GM12878 (cell line): ENCODE measurements around the gene MOGAT1. TPM values are rescaled to one million over a fixed set of nuclear protein-coding genes. Genes with fewer than 3 reads are reported as not detected.

Source experiments
- ATAC-seq: fragments of 200-7000 bp; cut with Tn5 transposase; 3 replicates; pipeline ENCODE4 v1.9.1; 2020; ENCODE audit warnings: mild to moderate bottlenecking, moderate library complexity
- BruUV-seq: library from RNA; stranded (reverse); fragments of 400-500 nt; replicated peaks from 2 replicates; lab custom pipeline; 2021; lab: Mats Ljungman, UMichigan
- CTCF ChIA-PET: fragments of 300-600 bp; sonication (Branson Sonifier 250); formaldehyde crosslinking; extraction: SDS; loops from one replicate; lab custom pipeline; 2021; ENCODE audit warnings: inconsistent platforms; lab: Yijun Ruan, JAX
- POLR2A ChIA-PET: fragments of 350-600 bp; formaldehyde crosslinking; extraction: SDS; loops from one replicate; lab custom pipeline; 2021; ENCODE audit warnings: inconsistent platforms; lab: Charles Lee
- RAD21 ChIA-PET: fragments of 300-600 bp; sonication (Branson Sonifier 250); formaldehyde crosslinking; loops from one replicate; lab custom pipeline; 2023; ENCODE audit warnings: antibody characterized with exemption; ENCODE audit not compliant: unreplicated experiment; lab: Charles Lee
- SMC1A ChIA-PET: fragments of 300-600 bp; sonication (Branson Sonifier 250); formaldehyde crosslinking; loops from one replicate; lab custom pipeline; 2023; ENCODE audit not compliant: unreplicated experiment, uncharacterized antibody; lab: Charles Lee
- DNase-seq: peaks from one replicate; pipeline ENCODE4 v3.0.0-alpha.2; 2011; ENCODE audit warnings: low read depth, low spot score
- FAIRE-seq: peaks from 3 replicates; lab custom pipeline; 2011; peaks lifted over from hg19 to GRCh38; lab: Jason Lieb, UNC
- H2AFZ ChIP-seq: 2 replicates; pipeline ENCODE4 v1.6.0; 2011; ENCODE audit warnings: low read depth, low read length, control low read depth; ENCODE audit not compliant: control insufficient read depth
- H3K27ac ChIP-seq: 2 replicates; pipeline ENCODE4 v1.5.1; 2011; ENCODE audit warnings: control low read depth; ENCODE audit not compliant: control insufficient read depth, insufficient read depth
- H3K27me3 ChIP-seq, 2 experiments: replicated peaks in 1 of 2; 2 replicates each; pipeline versions ENCODE4 v1.6.0 to v1.6.1; 2011; ENCODE audit warnings: low read length in 1 of 2; ENCODE audit not compliant: control insufficient read depth in 2 of 2, insufficient read depth in 2 of 2
- H3K36me3 ChIP-seq, 2 experiments: 2 replicates each; pipeline ENCODE4 v1.5.1; 2011; ENCODE audit warnings: low read length in 1 of 2; ENCODE audit not compliant: control insufficient read depth in 2 of 2, insufficient read depth in 2 of 2
- H3K4me1 ChIP-seq: 2 replicates; pipeline ENCODE4 v1.6.1; 2011; ENCODE audit warnings: mild to moderate bottlenecking, low read length, moderate library complexity, mixed read lengths; ENCODE audit not compliant: control insufficient read depth, insufficient read depth
- H3K4me2 ChIP-seq: 2 replicates; pipeline ENCODE4 v1.6.0; 2011; ENCODE audit warnings: control low read depth; ENCODE audit not compliant: control insufficient read depth, insufficient read depth
- H3K4me3 ChIP-seq: fragments of 200-600 bp; sonication (generic); 2 replicates; pipeline ENCODE4 v1.5.1; 2016
- H3K79me2 ChIP-seq: 2 replicates; pipeline ENCODE4 v1.6.0; 2011; ENCODE audit warnings: low read length; ENCODE audit not compliant: control insufficient read depth, insufficient read depth
- H3K9ac ChIP-seq: 2 replicates; pipeline ENCODE4 v1.8.0; 2011; ENCODE audit warnings: low read length, control low read depth, mixed read lengths; ENCODE audit not compliant: control insufficient read depth, insufficient read depth
- H3K9me3 ChIP-seq: replicated peaks from 3 replicates; pipeline ENCODE4 v1.5.1; 2011; ENCODE audit warnings: mild to moderate bottlenecking, low read length; ENCODE audit not compliant: control insufficient read depth, insufficient read depth
- H4K20me1 ChIP-seq: 2 replicates; pipeline ENCODE4 v1.6.0; 2011; ENCODE audit not compliant: control insufficient read depth, insufficient read depth
- HDAC2 ChIP-seq: fragments of 200-600 bp; sonication (generic); IDR thresholded peaks from 2 replicates; pipeline ENCODE4 v1.6.1; 2017
- HDAC6 ChIP-seq: fragments of 200-600 bp; sonication (generic); IDR thresholded peaks from one replicate; pipeline ENCODE4 v1.8.0; 2017; ENCODE audit warnings: antibody characterized with exemption; ENCODE audit not compliant: unreplicated experiment
- JUND ChIP-seq: IDR thresholded peaks from 2 replicates; pipeline ENCODE4 v1.6.1; 2012; ENCODE audit warnings: low read depth, mild to moderate bottlenecking, low read length, improper control_type of control experiment, moderate library complexity
- KAT2A ChIP-seq: conservative IDR thresholded peaks from 2 replicates; pipeline ENCODE4 v1.6.1; 2011; ENCODE audit warnings: low read depth, low read length; ENCODE audit not compliant: control insufficient read depth
- MYB ChIP-seq: fragments of 150-350 bp; IDR thresholded peaks from 2 replicates; pipeline ENCODE4 v1.6.1; 2014; ENCODE audit warnings: mild to moderate bottlenecking, low read depth, low read length, borderline replicate concordance
- NFYB ChIP-seq: IDR thresholded peaks from 2 replicates; pipeline ENCODE4 v1.6.1; 2011; ENCODE audit warnings: low read depth, mild to moderate bottlenecking, low read length, improper control_type of control experiment, moderate library complexity; ENCODE audit not compliant: insufficient read depth
- NR2C2 ChIP-seq: IDR thresholded peaks from 2 replicates; pipeline ENCODE4 v1.6.1; 2011; ENCODE audit warnings: borderline replicate concordance, low read depth; ENCODE audit not compliant: control insufficient read depth, insufficient read length
- PAX5 ChIP-seq: IDR thresholded peaks from 2 replicates; pipeline ENCODE4 v1.6.1; 2011; ENCODE audit warnings: low read depth, low read length, borderline replicate concordance
- RB1 ChIP-seq: fragments of 450-650 bp; formaldehyde crosslinking; IDR thresholded peaks from 2 replicates; pipeline ENCODE4 v1.6.1; 2017; ENCODE audit warnings: mild to moderate bottlenecking, borderline replicate concordance
- SMARCA5 ChIP-seq: fragments of 450-650 bp; IDR thresholded peaks from 2 replicates; pipeline ENCODE4 v1.6.1; 2017; ENCODE audit warnings: mild to moderate bottlenecking
- SRF ChIP-seq, 2 experiments: IDR thresholded peaks; 2 replicates each; pipeline ENCODE4 v1.6.1; 2011; ENCODE audit warnings: low read depth in 2 of 2, low read length in 2 of 2, mild to moderate bottlenecking in 1 of 2, moderate library complexity in 1 of 2
- TCF7 ChIP-seq: IDR thresholded peaks from 2 replicates; pipeline ENCODE4 v1.6.1; 2014; ENCODE audit warnings: antibody characterized with exemption, borderline replicate concordance
- WGBS: methylation state at CpG from one replicate; pipeline ENCODE4 v1.1.6; 2016; ENCODE audit warnings: low lambda C conversion rate; ENCODE audit not compliant: insufficient replicate concordance, insufficient coverage; ENCODE audit errors: missing lambda C conversion rate; 5-methylcytosine and 5-hydroxymethylcytosine counted together
- in situ Hi-C: fragments of 300-500 bp; cut with MboI; formaldehyde crosslinking; loops from 9 replicates; pipeline ENCODE4 v1.14.3; 2018; ENCODE audit warnings: mixed read lengths
- intact Hi-C: fragments of 100-400 bp; cut with micrococcal nuclease; formaldehyde crosslinking; loops from one replicate; pipeline ENCODE4 v1.14.2; 2022; ENCODE audit not compliant: unreplicated experiment
- polyA plus RNA-seq, 11 experiments: library from polyadenylated mRNA; depleted of rRNA in 4 of 11; unstranded in 6 of 11; stranded (reverse) in 5 of 11; fragments of >200 nt; fragmentation: Nextera tagmentation in 4 of 11; fragmentation: Illumina TruSeq in 1 of 11; extraction: Ambion mirVana in 4 of 11; extraction: Trizol in 1 of 11; gene quantifications; 1 replicate in 1 of 11; 2 replicates in 10 of 11; pipeline versions ENCODE4 v1.2.1 to v1.2.3, GENCODE V29; 2011 to 2016; ENCODE audit warnings: inconsistent platforms in 2 of 11, missing spikeins in 2 of 11, low read depth in 1 of 11
- total RNA-seq, 4 experiments: library from RNA; depleted of rRNA in 3 of 4; stranded (reverse); fragments of >200 nt in 3 of 4; fragmentation: Illumina TruSeq in 1 of 4; extraction: Trizol in 1 of 4; gene quantifications; 2 replicates each; pipeline versions ENCODE4 v1.2.1 to v1.2.3, GENCODE V29; 2013 to 2021
- TF ChIP-seq, protein P1 (sequence below): fragments of 450-650 bp; IDR thresholded peaks from 2 replicates; pipeline ENCODE4 v1.6.1; 2017; ENCODE audit warnings: antibody characterized with exemption, mild to moderate bottlenecking, moderate library complexity
- TF ChIP-seq, protein P2 (sequence below): fragments of 450-650 bp; IDR thresholded peaks from 2 replicates; pipeline ENCODE4 v1.6.1; 2017; ENCODE audit warnings: mild to moderate bottlenecking, moderate library complexity

Gene MOGAT1
- total and polyA plus RNA-seq, 10 of the 15 experiments (the other 5 are each of a cell fraction or from before 2014, with no cell fraction given) = not detected

DNA sequence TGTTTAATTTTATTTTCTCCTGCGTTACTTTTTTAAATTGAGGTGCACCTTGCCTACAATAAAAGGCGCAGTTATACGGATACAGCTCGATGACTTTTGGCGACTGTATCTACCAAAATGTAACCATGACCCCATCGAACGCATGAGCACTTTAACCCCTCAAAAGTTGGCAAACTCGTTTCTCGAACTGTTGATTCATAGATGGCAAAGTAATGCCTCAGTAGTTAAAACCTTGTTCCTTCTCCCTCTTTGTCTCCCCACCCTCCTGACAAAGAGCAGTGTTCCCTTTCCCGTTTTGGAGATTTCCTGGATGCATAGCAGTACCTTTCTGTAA is 577 bp downstream of the MOGAT1 start:
- Histone ChIP-seq H2AFZ (no peak overlapping the region), H3K79me2 (no peaks in the 10 kb centered on the region), H3K27me3 (peaks cover 3 to 8% of the 10 kb centered on the region in 2 experiments), H3K9me3 (no peaks in the 10 kb centered on the region), H3K4me3 (no peak overlapping the region), H3K4me1 (no peaks in the 10 kb centered on the region), H3K27ac (no peak overlapping the region), H3K36me3 (no peaks in the 10 kb centered on the region), H3K4me2 (no peak overlapping the region), H4K20me1 (no peaks in the 10 kb centered on the region), H3K9ac (no peak overlapping the region)
- no peak for DNase-seq
- WGBS = 15% methylated on average over 10 of the region's 10 CpGs
- ChIA-PET RAD21 (no interaction called here), SMC1A (interaction anchor here (0.6 kb wide), 1 partner anchor 60 kb away, joined by 3 read pairs; no protein-coding TSS in a partner anchor), POLR2A (no interaction called here), CTCF (no interaction called here)
- FAIRE-seq = no peak
- no peak for ATAC-seq
- no TSS peak for BruUV-seq
- in situ Hi-C loops (no loop called here), intact Hi-C loops (no loop called here)
- TF ChIP-seq RB1 = no peak
- no peak for TF ChIP-seq HDAC2
- TF ChIP-seq, protein P1, sequence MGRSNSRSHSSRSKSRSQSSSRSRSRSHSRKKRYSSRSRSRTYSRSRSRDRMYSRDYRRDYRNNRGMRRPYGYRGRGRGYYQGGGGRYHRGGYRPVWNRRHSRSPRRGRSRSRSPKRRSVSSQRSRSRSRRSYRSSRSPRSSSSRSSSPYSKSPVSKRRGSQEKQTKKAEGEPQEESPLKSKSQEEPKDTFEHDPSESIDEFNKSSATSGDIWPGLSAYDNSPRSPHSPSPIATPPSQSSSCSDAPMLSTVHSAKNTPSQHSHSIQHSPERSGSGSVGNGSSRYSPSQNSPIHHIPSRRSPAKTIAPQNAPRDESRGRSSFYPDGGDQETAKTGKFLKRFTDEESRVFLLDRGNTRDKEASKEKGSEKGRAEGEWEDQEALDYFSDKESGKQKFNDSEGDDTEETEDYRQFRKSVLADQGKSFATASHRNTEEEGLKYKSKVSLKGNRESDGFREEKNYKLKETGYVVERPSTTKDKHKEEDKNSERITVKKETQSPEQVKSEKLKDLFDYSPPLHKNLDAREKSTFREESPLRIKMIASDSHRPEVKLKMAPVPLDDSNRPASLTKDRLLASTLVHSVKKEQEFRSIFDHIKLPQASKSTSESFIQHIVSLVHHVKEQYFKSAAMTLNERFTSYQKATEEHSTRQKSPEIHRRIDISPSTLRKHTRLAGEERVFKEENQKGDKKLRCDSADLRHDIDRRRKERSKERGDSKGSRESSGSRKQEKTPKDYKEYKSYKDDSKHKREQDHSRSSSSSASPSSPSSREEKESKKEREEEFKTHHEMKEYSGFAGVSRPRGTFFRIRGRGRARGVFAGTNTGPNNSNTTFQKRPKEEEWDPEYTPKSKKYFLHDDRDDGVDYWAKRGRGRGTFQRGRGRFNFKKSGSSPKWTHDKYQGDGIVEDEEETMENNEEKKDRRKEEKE = no peak
- no peak for TF ChIP-seq SMARCA5
- no peak for TF ChIP-seq PAX5
- TF ChIP-seq NFYB = no peak
- no peak for TF ChIP-seq NR2C2
- no peak for TF ChIP-seq MYB
- TF ChIP-seq SRF (IDR thresholded peaks at IDR 0.05; ENCODE audit: low read depth in 2 of 2, low read length in 2 of 2) = no peak
- no peak for TF ChIP-seq TCF7
- TF ChIP-seq JUND = no peak
- no peak for TF ChIP-seq HDAC6
- TF ChIP-seq, protein P2, sequence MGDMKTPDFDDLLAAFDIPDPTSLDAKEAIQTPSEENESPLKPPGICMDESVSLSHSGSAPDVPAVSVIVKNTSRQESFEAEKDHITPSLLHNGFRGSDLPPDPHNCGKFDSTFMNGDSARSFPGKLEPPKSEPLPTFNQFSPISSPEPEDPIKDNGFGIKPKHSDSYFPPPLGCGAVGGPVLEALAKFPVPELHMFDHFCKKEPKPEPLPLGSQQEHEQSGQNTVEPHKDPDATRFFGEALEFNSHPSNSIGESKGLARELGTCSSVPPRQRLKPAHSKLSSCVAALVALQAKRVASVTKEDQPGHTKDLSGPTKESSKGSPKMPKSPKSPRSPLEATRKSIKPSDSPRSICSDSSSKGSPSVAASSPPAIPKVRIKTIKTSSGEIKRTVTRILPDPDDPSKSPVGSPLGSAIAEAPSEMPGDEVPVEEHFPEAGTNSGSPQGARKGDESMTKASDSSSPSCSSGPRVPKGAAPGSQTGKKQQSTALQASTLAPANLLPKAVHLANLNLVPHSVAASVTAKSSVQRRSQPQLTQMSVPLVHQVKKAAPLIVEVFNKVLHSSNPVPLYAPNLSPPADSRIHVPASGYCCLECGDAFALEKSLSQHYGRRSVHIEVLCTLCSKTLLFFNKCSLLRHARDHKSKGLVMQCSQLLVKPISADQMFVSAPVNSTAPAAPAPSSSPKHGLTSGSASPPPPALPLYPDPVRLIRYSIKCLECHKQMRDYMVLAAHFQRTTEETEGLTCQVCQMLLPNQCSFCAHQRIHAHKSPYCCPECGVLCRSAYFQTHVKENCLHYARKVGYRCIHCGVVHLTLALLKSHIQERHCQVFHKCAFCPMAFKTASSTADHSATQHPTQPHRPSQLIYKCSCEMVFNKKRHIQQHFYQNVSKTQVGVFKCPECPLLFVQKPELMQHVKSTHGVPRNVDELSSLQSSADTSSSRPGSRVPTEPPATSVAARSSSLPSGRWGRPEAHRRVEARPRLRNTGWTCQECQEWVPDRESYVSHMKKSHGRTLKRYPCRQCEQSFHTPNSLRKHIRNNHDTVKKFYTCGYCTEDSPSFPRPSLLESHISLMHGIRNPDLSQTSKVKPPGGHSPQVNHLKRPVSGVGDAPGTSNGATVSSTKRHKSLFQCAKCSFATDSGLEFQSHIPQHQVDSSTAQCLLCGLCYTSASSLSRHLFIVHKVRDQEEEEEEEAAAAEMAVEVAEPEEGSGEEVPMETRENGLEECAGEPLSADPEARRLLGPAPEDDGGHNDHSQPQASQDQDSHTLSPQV = no peak
- TF ChIP-seq KAT2A = no peak
